GM12873 (cell line): ENCODE results near the gene SLC35B1.

Experiments
- TF ChIP-seq, protein P1 (sequence below): IDR thresholded peaks from 2 replicates; pipeline ENCODE4 v1.5.1; 2012; ENCODE audit warnings: low read depth, mild to moderate bottlenecking, moderate library complexity, low read length, control low read depth; ENCODE audit not compliant: insufficient read depth; ENCODE audit errors: missing control alignments

SLC35B1 gene

DNA sequence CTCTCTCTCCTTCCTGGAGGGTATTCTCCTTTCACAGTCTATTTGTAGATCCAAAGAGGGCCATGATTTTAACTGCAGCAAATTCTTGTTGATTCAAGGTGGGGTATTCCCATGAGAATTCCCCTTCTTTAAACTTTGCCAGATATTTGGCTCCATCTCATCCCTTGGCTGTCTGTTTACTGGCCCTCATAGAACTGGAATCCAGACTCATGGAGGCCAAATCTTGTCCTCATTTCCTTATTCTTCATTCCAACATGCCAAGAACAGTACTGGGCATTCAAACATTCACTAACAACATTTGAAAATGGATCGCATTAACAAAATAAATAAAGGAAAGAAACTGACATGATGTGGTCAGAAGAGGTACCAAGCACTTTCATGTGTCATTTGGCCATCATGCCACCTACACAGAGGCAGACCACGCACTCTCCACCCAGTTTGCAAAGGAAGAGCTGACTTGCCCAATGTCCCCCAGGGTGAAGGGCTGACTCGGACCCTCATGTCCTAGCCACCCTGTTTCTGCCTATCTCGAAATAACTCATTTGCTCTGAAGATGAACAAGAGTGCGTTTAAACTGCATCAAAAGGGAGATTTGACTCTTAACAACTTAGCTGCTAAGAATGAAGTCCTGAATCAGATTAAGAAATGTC, 23.1 kb upstream of the SLC35B1 start:
- TF ChIP-seq, protein P1, sequence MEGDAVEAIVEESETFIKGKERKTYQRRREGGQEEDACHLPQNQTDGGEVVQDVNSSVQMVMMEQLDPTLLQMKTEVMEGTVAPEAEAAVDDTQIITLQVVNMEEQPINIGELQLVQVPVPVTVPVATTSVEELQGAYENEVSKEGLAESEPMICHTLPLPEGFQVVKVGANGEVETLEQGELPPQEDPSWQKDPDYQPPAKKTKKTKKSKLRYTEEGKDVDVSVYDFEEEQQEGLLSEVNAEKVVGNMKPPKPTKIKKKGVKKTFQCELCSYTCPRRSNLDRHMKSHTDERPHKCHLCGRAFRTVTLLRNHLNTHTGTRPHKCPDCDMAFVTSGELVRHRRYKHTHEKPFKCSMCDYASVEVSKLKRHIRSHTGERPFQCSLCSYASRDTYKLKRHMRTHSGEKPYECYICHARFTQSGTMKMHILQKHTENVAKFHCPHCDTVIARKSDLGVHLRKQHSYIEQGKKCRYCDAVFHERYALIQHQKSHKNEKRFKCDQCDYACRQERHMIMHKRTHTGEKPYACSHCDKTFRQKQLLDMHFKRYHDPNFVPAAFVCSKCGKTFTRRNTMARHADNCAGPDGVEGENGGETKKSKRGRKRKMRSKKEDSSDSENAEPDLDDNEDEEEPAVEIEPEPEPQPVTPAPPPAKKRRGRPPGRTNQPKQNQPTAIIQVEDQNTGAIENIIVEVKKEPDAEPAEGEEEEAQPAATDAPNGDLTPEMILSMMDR, result no peak

DNA sequence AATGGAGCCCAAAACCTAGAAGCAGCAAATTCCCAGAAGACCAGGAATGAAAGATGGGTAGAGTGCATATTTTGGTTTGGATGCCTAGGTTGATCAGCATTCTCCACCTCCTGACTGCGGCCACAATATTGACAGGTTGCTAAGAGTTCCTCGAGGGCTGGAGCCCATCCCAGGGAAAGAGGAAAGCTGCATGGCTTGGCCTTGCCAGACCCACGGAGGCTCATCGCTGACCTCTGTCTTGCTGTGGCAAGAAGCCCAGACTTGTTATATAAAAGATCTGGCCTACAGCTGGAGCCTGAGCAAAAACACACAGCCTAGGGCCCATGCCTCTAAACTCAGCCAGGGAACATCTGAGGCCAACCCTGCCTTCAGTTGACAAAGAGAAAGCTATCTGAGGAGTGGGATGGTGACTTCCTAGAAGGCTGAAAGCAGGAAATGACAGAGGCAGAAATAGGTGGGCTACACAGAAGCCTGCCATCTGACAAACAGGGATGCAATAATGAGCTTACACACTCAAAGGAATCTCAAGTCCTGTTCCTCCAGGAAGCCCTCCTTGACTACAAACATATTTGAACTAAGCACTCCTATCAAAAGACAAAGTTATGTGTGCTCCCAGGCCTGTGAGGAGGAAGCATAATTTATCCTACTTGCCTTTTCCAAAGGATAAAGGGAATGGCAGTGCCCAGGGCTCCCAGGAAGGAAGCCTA, 22.5 kb upstream of the SLC35B1 start:
- TF ChIP-seq, protein P1, result no peak

GRCh38 chr17:49729069-49729468, 21.3 kb upstream of the SLC35B1 start:
- TF ChIP-seq, protein P1, result no peak

GRCh38 chr17:49728425-49728824, 20.7 kb upstream of the SLC35B1 start:
- TF ChIP-seq, protein P1, result no peak

- TF ChIP-seq, protein P1, result no peak
Observed at GRCh38 chr17:49727380-49727779, 19.6 kb upstream of the SLC35B1 start.

DNA sequence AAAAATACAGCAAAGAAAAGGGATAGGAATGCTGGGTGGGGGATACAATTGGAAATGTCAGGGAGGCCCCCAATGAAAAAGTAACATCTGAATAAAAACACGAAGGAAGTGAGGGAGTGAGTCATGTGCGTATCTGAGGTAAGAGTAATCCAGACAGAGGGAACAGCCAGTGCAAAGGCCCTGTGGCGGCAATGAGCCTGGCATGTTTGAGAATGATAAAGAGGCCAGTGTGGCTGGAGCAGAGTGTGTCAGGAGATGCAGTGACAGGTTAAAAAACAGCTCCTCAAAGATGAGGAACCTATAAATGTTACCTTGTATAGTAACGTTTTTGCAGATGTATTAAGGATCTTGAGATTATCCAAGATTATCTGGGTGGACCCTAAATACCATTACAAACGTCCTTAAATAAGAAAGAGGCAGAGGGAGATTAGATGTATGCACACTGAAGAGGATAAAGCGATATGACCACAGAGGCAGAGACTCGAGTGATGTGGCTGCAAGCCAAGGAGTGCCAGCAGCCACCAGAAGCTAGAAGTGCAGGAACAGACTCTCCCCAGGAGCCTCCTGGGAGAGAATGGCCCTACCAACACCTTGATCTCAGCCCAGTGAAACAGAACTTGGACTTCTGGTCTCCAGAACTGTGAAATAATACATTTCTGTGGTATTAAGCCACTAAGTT, 17.8 kb upstream of the SLC35B1 start:
- TF ChIP-seq, protein P1, result no peak

GRCh38 chr17:49723423-49723822, 15.7 kb upstream of the SLC35B1 start:
- TF ChIP-seq, protein P1, result no peak
